Measurements from ENCODE around the gene PLXND1. TPM values are rescaled to one million over a fixed set of nuclear protein-coding genes. Genes with fewer than 3 reads are reported as not detected.

PLXND1 gene
- total RNA-seq, 4 donors from 2014 or later, result 13.1 to 305 (median 48.2) TPM

DNA sequence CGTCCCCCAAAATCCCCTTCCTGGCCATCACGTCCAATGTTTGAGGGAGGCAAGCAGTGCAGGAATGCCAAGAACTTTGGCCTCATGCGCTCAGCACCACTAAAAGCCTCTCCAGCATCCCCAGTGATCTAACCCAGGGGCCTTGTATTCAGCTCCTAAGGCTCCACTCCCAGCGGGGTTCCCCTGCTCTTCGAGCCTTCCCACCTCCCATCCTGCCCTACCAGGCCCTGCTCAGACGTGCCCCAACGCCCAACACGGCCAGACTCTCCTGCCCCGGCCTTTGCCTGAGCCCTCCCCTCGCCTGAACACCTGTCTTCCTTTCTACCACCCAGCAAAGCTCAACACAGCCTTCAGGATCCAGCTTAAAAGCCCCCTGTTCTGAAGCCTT lies 30.5 kb downstream of the PLXND1 start:
- Histone ChIP-seq H3K4me3 (no peak overlapping the region), H3K9me3 (no peaks in the 10 kb centered on the region), H3K27me3 (no peaks in the 10 kb centered on the region), H3K4me1 (peaks cover 0 to 36% (median 23%) of the 10 kb centered on the region in 4 donors), H3K36me3 (peaks cover 0 to 18% (median 0%) of the 10 kb centered on the region in 3 donors), H3K27ac (peak overlapping the region; percentile 65 to 92 (median 86))
- no peak for TF ChIP-seq POLR2A (IDR thresholded peaks at IDR 0.05)
- TF ChIP-seq, protein P1, sequence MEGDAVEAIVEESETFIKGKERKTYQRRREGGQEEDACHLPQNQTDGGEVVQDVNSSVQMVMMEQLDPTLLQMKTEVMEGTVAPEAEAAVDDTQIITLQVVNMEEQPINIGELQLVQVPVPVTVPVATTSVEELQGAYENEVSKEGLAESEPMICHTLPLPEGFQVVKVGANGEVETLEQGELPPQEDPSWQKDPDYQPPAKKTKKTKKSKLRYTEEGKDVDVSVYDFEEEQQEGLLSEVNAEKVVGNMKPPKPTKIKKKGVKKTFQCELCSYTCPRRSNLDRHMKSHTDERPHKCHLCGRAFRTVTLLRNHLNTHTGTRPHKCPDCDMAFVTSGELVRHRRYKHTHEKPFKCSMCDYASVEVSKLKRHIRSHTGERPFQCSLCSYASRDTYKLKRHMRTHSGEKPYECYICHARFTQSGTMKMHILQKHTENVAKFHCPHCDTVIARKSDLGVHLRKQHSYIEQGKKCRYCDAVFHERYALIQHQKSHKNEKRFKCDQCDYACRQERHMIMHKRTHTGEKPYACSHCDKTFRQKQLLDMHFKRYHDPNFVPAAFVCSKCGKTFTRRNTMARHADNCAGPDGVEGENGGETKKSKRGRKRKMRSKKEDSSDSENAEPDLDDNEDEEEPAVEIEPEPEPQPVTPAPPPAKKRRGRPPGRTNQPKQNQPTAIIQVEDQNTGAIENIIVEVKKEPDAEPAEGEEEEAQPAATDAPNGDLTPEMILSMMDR (IDR thresholded peaks at IDR 0.05), result no peak
- DNase-seq, result no peak

DNA sequence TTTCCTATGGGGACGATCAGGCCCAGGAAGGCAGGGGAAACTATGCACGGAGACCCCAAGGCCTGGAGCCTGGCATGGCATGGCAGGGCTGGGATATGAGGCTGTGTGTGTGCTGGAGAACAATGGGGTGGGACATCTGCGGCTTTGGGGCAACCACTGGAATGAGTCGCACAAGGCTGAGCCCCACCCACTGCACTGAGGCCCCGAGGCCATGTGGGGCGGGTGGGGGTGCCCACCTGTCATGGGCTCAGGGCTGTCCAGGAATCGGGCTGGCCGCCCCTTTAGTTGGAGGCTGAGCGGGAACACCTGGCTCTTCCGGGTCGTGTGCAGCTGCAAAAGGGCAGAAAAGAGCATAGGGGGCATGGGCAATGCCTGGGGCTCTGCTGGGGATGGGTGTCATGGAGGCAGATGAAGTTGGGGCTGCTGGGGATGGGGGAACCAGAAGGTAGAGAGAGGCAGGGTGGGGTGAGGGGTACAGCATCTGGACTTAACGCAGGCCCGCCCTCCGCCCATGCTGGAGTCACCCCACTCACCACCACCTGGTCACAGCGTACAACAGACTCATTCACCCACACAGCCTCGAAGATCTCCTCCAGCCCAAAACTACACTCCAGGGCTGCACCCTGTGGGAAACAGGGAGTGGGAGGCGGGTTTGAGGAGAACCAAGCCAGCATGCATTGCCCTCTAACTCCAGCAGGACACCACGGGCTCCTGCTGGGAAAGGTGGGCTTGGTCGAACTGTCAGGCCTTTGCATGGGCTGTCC lies 31.1 kb downstream of the PLXND1 start:
- Histone ChIP-seq H3K9me3 (no peaks in the 10 kb centered on the region), H3K4me1 (peaks cover 0 to 36% (median 23%) of the 10 kb centered on the region in 4 donors), H3K27ac (peak overlapping the region in 2 of 4 donors; percentile 80 to 91), H3K36me3 (peaks cover 0 to 18% (median 0%) of the 10 kb centered on the region in 3 donors), H3K27me3 (no peaks in the 10 kb centered on the region), H3K4me3 (no peak overlapping the region)
- DNase-seq, result no peak
- TF ChIP-seq, protein P1 (IDR thresholded peaks at IDR 0.05), result no peak
- TF ChIP-seq POLR2A (IDR thresholded peaks at IDR 0.05), result no peak

DNA sequence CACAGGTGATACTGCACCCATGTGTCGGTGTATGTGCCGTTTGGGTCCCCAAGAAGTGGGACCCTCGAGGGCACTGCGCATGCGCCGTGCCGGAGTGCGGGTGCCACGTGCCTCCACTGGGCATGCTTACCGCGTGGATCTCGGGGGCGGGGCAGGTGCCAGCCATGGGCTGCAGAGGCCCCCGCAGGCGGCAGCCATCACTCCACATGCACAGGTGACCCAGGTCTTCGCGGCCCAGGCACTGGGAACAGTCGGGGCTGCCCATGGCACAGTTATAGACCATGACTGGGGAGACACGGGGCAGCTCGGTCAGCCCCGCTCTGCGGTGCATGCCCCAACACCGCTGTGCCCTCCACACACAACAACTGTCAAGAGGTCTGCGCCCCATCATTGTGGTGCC lies 32.3 kb downstream of the PLXND1 start:
- H3K9me3 ChIP-seq, result no peaks in the 10 kb centered on the region
- H3K36me3 ChIP-seq, result peaks cover 0 to 22% (median 0%) of the 10 kb centered on the region in 3 donors
- TF ChIP-seq, protein P1 (IDR thresholded peaks at IDR 0.05), result no peak
- no peak for TF ChIP-seq POLR2A (IDR thresholded peaks at IDR 0.05)

DNA sequence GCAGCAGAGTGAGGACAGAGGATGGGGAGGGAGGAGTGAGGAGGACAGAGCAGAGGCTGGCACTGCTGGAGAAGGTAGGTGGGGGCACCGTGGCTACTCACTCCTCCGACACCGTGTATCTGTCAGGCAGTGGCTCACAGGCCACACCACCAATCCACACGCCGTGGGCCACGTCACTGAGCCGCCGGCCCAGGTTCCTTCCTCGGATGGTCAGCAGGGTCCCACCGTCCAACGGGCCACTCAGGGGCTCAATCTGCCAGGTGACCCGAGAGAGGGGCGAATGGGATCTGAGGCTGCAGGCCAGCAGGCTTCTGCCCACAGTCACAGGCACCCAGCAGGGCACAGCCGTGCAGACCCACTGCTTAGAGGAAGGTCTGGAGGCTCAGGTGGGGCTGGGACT lies 33.0 kb downstream of the PLXND1 start:
- peaks cover 0 to 32% (median 21%) of the 10 kb centered on the region in 4 donors for H3K4me1 ChIP-seq
- H3K27me3 ChIP-seq, result no peaks in the 10 kb centered on the region
- TF ChIP-seq POLR2A (IDR thresholded peaks at IDR 0.05), result no peak
- TF ChIP-seq, protein P1 (IDR thresholded peaks at IDR 0.05), result no peak
- H3K36me3 ChIP-seq, result peaks cover 0 to 22% (median 0%) of the 10 kb centered on the region in 3 donors
- H3K9me3 ChIP-seq, result no peaks in the 10 kb centered on the region
- no peak for DNase-seq
- no peak overlapping the region for H3K27ac ChIP-seq
- no peak overlapping the region for H3K4me3 ChIP-seq

More for the DNA sequence above, 32.3 kb downstream of the PLXND1 start:
- H3K4me1 ChIP-seq, result peaks cover 0 to 36% (median 23%) of the 10 kb centered on the region in 4 donors
- DNase-seq, result no peak
- H3K4me3 ChIP-seq, result no peak overlapping the region
- H3K27me3 ChIP-seq, result no peaks in the 10 kb centered on the region
- H3K27ac ChIP-seq, result no peak overlapping the region

DNA sequence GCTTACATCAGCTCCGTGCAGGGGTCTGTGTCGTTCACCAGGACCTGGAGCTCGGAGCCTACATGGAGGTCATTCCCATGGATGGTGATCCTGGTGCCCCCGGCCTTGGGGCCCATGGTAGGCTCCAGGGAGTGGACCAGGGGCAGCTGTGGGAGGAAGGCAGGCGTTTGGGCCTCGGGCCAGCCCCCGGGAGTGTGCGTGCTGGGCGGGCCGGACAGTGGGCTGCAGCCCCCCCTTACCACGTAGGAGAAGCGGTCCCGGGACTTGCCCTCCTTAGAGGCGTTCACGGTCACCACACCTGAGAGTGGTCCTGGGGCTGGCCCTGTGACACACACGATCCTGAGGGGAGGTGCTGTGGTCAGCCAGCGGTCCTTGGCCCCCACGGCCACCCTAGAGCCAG lies 33.9 kb downstream of the PLXND1 start:
- H3K4me1 ChIP-seq, result peaks cover 0 to 25% (median 13%) of the 10 kb centered on the region in 4 donors
- no peak overlapping the region for H3K4me3 ChIP-seq
- DNase-seq, result no peak
- peaks cover 0 to 22% (median 0%) of the 10 kb centered on the region in 3 donors for H3K36me3 ChIP-seq
- no peaks in the 10 kb centered on the region for H3K27me3 ChIP-seq
- TF ChIP-seq, protein P1 (IDR thresholded peaks at IDR 0.05), result no peak
- TF ChIP-seq POLR2A (IDR thresholded peaks at IDR 0.05), result no peak
- no peak overlapping the region for H3K27ac ChIP-seq
- H3K9me3 ChIP-seq, result no peaks in the 10 kb centered on the region
